PC-3 (cell line): ENCODE results near the gene SLC35F3. TPM values are rescaled to one million over a fixed set of nuclear protein-coding genes. Genes with fewer than 3 reads are reported as not detected.

Source experiments
- ATAC-seq: fragments of 200-7000 bp; cut with Tn5 transposase; 2 replicates; pipeline ENCODE4 v1.9.1; 2020; ENCODE audit warnings: mild to moderate bottlenecking, moderate library complexity
- BruUV-seq: library from RNA; stranded (reverse); fragments of 400-500 nt; replicated peaks from 2 replicates; lab custom pipeline; 2021; lab: Mats Ljungman, UMichigan
- CTCF ChIA-PET: fragments of 300-600 bp; sonication (Branson Sonifier 250); formaldehyde crosslinking; loops from one replicate; lab custom pipeline; 2022; ENCODE audit warnings: antibody characterized with exemption; lab: Charles Lee
- POLR2A ChIA-PET: fragments of 300-600 bp; sonication (Branson Sonifier 250); formaldehyde crosslinking; loops from one replicate; lab custom pipeline; 2022; ENCODE audit warnings: antibody characterized with exemption; ENCODE audit not compliant: unreplicated experiment; lab: Charles Lee
- DNase-seq: peaks from one replicate; pipeline ENCODE4 v3.0.0-alpha.2; 2015
- H2AFZ ChIP-seq: fragments of 300-600 bp; sonication (generic); 2 replicates; pipeline ENCODE4 v1.6.0; 2016; ENCODE audit warnings: antibody characterized with exemption, low read length
- H3F3A ChIP-seq: fragments of 300-600 bp; sonication (generic); one replicate; pipeline ENCODE4 v1.6.0; 2017; ENCODE audit warnings: antibody characterized with exemption, low read length, control low read depth, mild to moderate bottlenecking; ENCODE audit not compliant: unreplicated experiment
- H3K27ac ChIP-seq: fragments of 300-600 bp; sonication (generic); 2 replicates; pipeline ENCODE4 v1.5.1; 2016; ENCODE audit warnings: mild to moderate bottlenecking, low read length
- H3K27me3 ChIP-seq: fragments of 300-600 bp; sonication (generic); 2 replicates; pipeline ENCODE4 v1.6.1; 2016; ENCODE audit warnings: low read length, mixed read lengths
- H3K36me3 ChIP-seq: fragments of 300-600 bp; sonication (generic); 2 replicates; pipeline ENCODE4 v1.6.1; 2016; ENCODE audit warnings: low read depth, mixed run types, low read length, mixed read lengths
- H3K4me1 ChIP-seq: fragments of 300-600 bp; sonication (generic); 2 replicates; pipeline ENCODE4 v1.5.1; 2016; ENCODE audit warnings: low read length; ENCODE audit not compliant: insufficient read depth
- H3K4me2 ChIP-seq: fragments of 300-600 bp; sonication (generic); 2 replicates; pipeline ENCODE4 v1.6.0; 2016; ENCODE audit warnings: low read length
- H3K4me3 ChIP-seq: fragments of 300-600 bp; sonication (generic); 2 replicates; pipeline ENCODE4 v1.5.1; 2016; ENCODE audit warnings: mild to moderate bottlenecking, low read length, mixed read lengths
- H3K79me2 ChIP-seq: fragments of 300-600 bp; sonication (generic); 2 replicates; pipeline ENCODE4 v1.6.1; 2017; ENCODE audit warnings: low read length, mixed read lengths
- H3K9ac ChIP-seq: fragments of 300-600 bp; sonication (generic); 2 replicates; pipeline ENCODE4 v1.6.0; 2016; ENCODE audit warnings: mild to moderate bottlenecking, low read length
- H3K9me2 ChIP-seq: fragments of 300-600 bp; sonication (generic); replicated peaks from 2 replicates; pipeline ENCODE4 v1.6.1; 2016; ENCODE audit warnings: mixed run types, low read length, mixed read lengths
- H3K9me3 ChIP-seq: fragments of 300-600 bp; sonication (generic); 2 replicates; pipeline ENCODE4 v1.6.1; 2016; ENCODE audit warnings: low read length, mixed read lengths
- H4K20me1 ChIP-seq: fragments of 300-600 bp; sonication (generic); 2 replicates; pipeline ENCODE4 v1.6.1; 2016; ENCODE audit warnings: low read length, mixed read lengths
- CTCF ChIP-seq: fragments of 300-600 bp; sonication (generic); conservative IDR thresholded peaks from 2 replicates; pipeline ENCODE4 v1.5.1; 2017; ENCODE audit warnings: antibody characterized with exemption, low read depth, mild to moderate bottlenecking, low read length
- EZH2 ChIP-seq: fragments of 300-600 bp; sonication (generic); IDR thresholded peaks from one replicate; pipeline ENCODE4 v1.6.1; 2017; ENCODE audit warnings: antibody characterized with exemption, mild to moderate bottlenecking, low read length; ENCODE audit not compliant: unreplicated experiment
- EZH2phosphoT487 ChIP-seq: fragments of 300-600 bp; sonication (generic); IDR thresholded peaks from 2 replicates; pipeline ENCODE4 v1.6.1; 2018; ENCODE audit warnings: mild to moderate bottlenecking, antibody characterized with exemption, low read length, borderline replicate concordance
- intact Hi-C: fragments of 100-400 bp; cut with micrococcal nuclease; formaldehyde crosslinking; loops from 2 replicates; pipeline ENCODE4 v1.9.0; 2023
- total RNA-seq: library from RNA; depleted of rRNA; stranded (reverse); fragments of >200 nt; gene quantifications from 2 replicates; pipeline ENCODE4 v1.2.3, GENCODE V29; 2014

The SLC35F3 gene
- total RNA-seq, 1 experiment from 2014 or later: 17.7 TPM

- Histone ChIP-seq H3F3A (no peaks in the 10 kb centered on the region), H3K27ac (no peak overlapping the region), H3K9me3 (no peaks in the 10 kb centered on the region), H3K36me3 (no peaks in the 10 kb centered on the region), H3K79me2 (no peaks in the 10 kb centered on the region), H3K9me2 (no peaks in the 10 kb centered on the region), H3K4me2 (no peak overlapping the region), H3K4me3 (no peak overlapping the region), H4K20me1 (no peaks in the 10 kb centered on the region), H2AFZ (no peak overlapping the region), H3K4me1 (no peaks in the 10 kb centered on the region), H3K27me3 (no peaks in the 10 kb centered on the region), H3K9ac (no peak overlapping the region)
- DNase-seq (no peak), ATAC-seq (no peak)
- TF ChIP-seq CTCF (no peak), EZH2 (no peak), EZH2phosphoT487 (no peak)
- ChIA-PET POLR2A (no interaction called here), CTCF (no interaction called here)
- no TSS peak for BruUV-seq
- intact Hi-C loops: no loop called here
Observed at GRCh38 chr1:234168061-234168724, 263.7 kb downstream of the SLC35F3 start.

GRCh38 chr1:234169161-234169849, 264.8 kb downstream of the SLC35F3 start:
- Histone ChIP-seq H3K9me3 (no peaks in the 10 kb centered on the region), H3K79me2 (no peaks in the 10 kb centered on the region), H3K9ac (no peak overlapping the region), H2AFZ (no peak overlapping the region), H3K9me2 (no peaks in the 10 kb centered on the region), H4K20me1 (no peaks in the 10 kb centered on the region), H3F3A (no peaks in the 10 kb centered on the region), H3K36me3 (no peaks in the 10 kb centered on the region), H3K27me3 (no peaks in the 10 kb centered on the region), H3K4me1 (no peaks in the 10 kb centered on the region), H3K4me3 (no peak overlapping the region), H3K4me2 (no peak overlapping the region), H3K27ac (no peak overlapping the region)
- no peak for TF ChIP-seq EZH2phosphoT487
- no peak for TF ChIP-seq EZH2
- no peak for TF ChIP-seq CTCF
- intact Hi-C loops: no loop called here
- no TSS peak for BruUV-seq
- ChIA-PET POLR2A (no interaction called here), CTCF (no interaction called here)
- no peak for ATAC-seq
- DNase-seq: no peak

- H3K36me3 ChIP-seq: no peaks in the 10 kb centered on the region
- no TSS peak for BruUV-seq
- CTCF ChIA-PET: no interaction called here
- no peaks in the 10 kb centered on the region for H4K20me1 ChIP-seq
- H3K9me2 ChIP-seq: no peaks in the 10 kb centered on the region
- H3K9me3 ChIP-seq: no peaks in the 10 kb centered on the region
- DNase-seq: no peak
- H3K4me2 ChIP-seq: no peak overlapping the region
- H3K79me2 ChIP-seq: no peaks in the 10 kb centered on the region
- H3K27ac ChIP-seq: no peak overlapping the region
- ATAC-seq: no peak
- no peaks in the 10 kb centered on the region for H3F3A ChIP-seq
- H3K4me1 ChIP-seq: no peaks in the 10 kb centered on the region
- no peak overlapping the region for H3K9ac ChIP-seq
- H3K27me3 ChIP-seq: no peaks in the 10 kb centered on the region
- no peak overlapping the region for H3K4me3 ChIP-seq
- TF ChIP-seq CTCF (no peak), EZH2phosphoT487 (no peak), EZH2 (no peak)
- intact Hi-C loops: no loop called here
- H2AFZ ChIP-seq: no peak overlapping the region
- POLR2A ChIA-PET: no interaction called here
Observed at GRCh38 chr1:234170067-234170466, 265.6 kb downstream of the SLC35F3 start.
